Mammary epithelial cell (primary cell): ENCODE results near the gene EML4.

ENCODE experiments used
- EZH2 ChIP-seq: IDR thresholded peaks from 2 replicates; pipeline ENCODE4 v1.6.1; 2012; ENCODE audit warnings: low read length, inconsistent platforms, borderline replicate concordance
- TF ChIP-seq, protein P1 (sequence below), 2 donors: IDR thresholded peaks in 1 of 2; conservative IDR thresholded peaks in 1 of 2; 2 replicates each; pipeline ENCODE4 v1.5.1; 2011 to 2012; ENCODE audit warnings: inconsistent platforms in 2 of 2, low read length in 2 of 2, mild to moderate bottlenecking in 2 of 2, control low read depth in 1 of 2, low read depth in 1 of 2; ENCODE audit not compliant: insufficient read depth in 1 of 2; ENCODE audit errors: extremely low read depth in 1 of 2

DNA sequence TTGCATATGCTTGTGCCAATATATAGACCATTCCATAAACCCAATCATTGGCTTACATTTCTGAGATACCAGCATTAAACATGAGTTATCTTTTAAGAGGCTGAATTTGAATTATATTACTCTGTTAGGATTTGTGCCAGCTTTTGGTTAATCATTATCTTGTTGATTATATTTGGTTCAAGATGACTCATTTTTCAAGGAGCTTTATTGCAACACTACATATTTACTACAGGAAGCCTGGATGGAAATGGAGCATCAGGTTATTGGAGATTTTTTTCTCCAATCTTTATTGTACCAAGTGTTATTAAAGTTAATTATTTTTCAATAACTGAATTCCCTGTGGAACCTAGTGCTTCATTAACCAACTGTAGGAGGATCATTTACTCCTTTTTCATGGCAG lies 26.4 kb downstream of the EML4 start:
- TF ChIP-seq, protein P1, sequence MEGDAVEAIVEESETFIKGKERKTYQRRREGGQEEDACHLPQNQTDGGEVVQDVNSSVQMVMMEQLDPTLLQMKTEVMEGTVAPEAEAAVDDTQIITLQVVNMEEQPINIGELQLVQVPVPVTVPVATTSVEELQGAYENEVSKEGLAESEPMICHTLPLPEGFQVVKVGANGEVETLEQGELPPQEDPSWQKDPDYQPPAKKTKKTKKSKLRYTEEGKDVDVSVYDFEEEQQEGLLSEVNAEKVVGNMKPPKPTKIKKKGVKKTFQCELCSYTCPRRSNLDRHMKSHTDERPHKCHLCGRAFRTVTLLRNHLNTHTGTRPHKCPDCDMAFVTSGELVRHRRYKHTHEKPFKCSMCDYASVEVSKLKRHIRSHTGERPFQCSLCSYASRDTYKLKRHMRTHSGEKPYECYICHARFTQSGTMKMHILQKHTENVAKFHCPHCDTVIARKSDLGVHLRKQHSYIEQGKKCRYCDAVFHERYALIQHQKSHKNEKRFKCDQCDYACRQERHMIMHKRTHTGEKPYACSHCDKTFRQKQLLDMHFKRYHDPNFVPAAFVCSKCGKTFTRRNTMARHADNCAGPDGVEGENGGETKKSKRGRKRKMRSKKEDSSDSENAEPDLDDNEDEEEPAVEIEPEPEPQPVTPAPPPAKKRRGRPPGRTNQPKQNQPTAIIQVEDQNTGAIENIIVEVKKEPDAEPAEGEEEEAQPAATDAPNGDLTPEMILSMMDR (conservative IDR thresholded peaks at IDR 0.05 in 1 of 2, IDR thresholded peaks at IDR 0.05 in 1 of 2; ENCODE audit: extremely low read depth in 1 of 2, insufficient read depth in 1 of 2, low read depth in 1 of 2, low read length in 2 of 2), result no peak
- no peak for TF ChIP-seq EZH2
